GM13976 (cell line): ENCODE results near the gene SPINK1.

Experiments
- DNase-seq: peaks from one replicate; pipeline ENCODE4 v3.0.0; 2012; ENCODE audit warnings: low spot score
- CTCF ChIP-seq: IDR thresholded peaks from 2 replicates; pipeline ENCODE4 v1.5.1; 2012; ENCODE audit warnings: borderline replicate concordance, mild to moderate bottlenecking; ENCODE audit not compliant: insufficient read depth; ENCODE audit errors: extremely low read depth, missing control alignments, control extremely low read depth
- in situ Hi-C: fragments of 300-500 bp; cut with MboI; formaldehyde crosslinking; loops from one replicate; pipeline ENCODE4 v1.12.0; 2022; ENCODE audit warnings: low sequenced_read_pairs, mixed read lengths, inconsistent platforms; ENCODE audit not compliant: unreplicated experiment

SPINK1 gene

DNA sequence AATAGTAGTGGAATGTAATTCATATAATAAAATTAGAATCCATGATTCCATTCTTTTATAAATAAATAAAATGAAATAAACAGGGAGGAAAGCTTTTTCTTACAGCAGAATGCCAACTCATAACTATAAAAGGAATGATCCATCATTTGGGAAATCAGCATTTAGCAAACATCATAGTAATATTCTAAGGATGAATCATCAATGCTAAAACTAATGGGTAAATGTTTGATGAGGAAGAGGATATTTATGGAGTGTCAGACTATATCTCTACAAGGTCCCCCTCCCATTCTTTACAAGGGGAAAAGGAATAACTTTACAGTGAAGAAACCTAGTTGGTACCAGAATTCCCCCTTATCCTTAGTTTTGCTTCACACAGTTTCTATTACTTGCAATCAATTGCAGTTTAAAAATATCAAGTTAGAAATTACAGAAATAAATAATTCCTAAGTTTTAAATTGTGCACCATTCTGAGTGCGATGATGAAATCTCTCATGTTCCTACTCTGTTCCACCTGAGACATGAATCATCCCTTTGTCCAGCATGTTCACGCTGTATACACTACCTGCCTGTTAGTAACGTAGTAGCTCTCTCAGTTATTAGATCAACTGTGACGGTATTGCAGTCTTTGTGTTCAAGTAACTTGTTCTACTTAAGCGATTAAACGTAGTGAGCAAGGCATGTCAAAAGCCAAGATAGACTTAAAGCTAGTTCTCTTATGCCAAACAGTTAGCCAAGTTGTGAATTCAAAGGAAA, 34.7 kb downstream of the SPINK1 start:
- DNase-seq = no peak
- in situ Hi-C loops = no loop called here
- no peak for TF ChIP-seq CTCF

DNA sequence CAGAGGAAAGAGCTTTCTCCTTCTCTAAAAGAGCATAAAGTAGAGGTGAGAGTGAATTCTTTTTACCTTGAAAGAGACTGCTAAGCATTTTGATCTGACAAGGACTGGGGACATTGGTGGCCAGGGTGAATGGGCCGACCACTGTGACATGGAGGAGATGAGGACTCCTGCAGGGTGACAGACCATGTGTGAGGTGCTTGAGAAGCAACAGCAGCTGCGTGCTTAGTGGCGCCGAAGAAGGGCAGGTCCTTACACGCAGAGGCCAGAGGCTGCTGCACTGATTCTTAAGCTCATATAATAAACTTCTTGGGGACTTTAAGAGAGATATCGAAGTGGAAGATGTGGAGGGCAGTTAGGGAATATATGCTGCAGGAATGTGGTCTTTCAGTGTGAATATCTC, 40.3 kb downstream of the SPINK1 start:
- in situ Hi-C loops = no loop called here
- no peak for TF ChIP-seq CTCF
- DNase-seq = no peak

DNA sequence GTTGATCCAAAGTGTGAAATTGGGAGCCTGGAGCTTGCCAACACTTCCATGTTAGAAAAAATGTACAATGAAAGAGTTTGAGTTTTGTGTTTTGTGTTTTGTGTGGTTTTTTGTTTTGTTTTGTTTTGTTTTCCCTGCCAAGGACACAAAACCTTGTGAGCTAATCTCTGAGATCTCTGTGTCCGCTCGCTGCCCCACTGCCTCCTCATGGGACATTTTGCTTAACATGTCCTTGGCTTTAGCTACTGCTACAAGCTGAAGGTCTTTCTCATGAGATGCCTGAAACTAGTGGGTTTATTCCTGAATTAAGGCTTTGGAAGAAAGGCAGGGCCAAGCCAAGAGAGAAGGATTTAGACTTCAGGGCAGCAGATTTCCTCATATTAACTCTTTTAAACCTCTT, 41.7 kb downstream of the SPINK1 start:
- in situ Hi-C loops = no loop called here
- TF ChIP-seq CTCF = no peak
- DNase-seq = no peak

DNA sequence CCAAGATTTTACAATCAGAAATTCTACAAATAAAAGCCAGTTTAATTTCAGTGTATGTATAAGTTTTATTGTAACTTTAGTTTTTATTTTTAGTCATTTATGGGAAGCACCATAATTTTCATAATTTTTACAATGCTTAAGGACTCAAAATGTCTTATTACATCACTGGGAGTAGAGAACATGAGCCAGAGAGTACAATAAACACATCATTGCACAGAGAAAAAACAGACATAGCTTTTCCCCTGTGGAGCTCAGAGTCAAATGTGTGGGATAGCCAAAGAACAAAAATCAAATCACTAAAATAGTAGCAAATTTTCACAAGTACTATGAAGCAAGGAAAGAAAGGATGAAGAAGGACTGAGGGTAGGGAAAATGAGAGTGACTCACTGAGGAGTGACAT, 43.4 kb downstream of the SPINK1 start:
- in situ Hi-C loops = no loop called here
- DNase-seq = no peak
- no peak for TF ChIP-seq CTCF

GRCh38 chr5:147786142-147786541, 45.3 kb downstream of the SPINK1 start:
- in situ Hi-C loops = no loop called here
- no peak for TF ChIP-seq CTCF
- DNase-seq = no peak

DNA sequence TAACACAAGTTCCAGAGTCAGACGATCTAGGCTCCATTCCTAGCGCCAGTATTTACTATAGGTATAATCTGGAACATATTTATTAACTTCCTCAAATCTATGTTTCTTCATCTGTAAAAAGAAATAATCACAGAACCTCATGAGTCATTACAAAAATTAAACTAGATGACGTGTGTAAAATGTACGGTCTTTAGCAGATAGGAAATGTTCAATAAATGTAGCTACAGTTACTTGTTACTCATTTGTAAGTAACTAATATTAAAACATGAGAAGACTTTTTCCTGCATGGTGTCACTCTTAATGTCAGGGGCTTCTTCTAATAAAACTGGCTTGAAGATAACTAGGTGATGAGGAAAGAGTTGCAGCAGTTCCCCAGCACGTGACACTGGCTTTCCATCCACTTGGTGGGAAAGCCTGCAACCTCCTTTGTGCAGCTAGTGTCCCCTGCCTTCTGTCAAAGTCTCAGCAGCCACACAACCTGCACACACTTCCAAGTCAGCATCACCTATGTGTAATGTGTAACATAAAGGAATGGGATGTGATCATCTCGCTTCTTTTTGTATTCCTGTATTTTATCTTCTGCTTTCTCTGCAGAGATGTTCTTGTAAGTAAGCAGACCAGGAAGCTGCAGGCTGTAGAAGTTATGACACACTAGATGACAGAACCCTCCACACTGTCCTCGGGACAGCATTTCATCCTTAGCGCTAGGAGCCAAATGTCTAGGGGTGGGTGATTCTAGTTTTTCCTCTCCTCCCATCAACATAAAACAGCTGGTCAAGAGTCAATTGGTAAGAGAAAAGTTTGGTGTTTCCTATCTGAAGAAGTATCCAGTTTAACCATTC, 47.1 kb downstream of the SPINK1 start:
- no peak for DNase-seq
- in situ Hi-C loops = no loop called here
- TF ChIP-seq CTCF = no peak
